ENCODE data around the gene TPSG1. TPM values are rescaled to one million over a fixed set of nuclear protein-coding genes. Genes with fewer than 3 reads are reported as not detected.

The TPSG1 gene
- total and polyA plus RNA-seq, 10 of the 15 experiments (the other 5 are each of a cell fraction or from before 2014, with no cell fraction given) = not detected

GRCh38 chr16:1214719-1215118 lies 10.3 kb downstream of the TPSG1 start:
- intact Hi-C loops (cut with micrococcal nuclease; ENCODE audit: unreplicated experiment) (no loop called here), in situ Hi-C loops (cut with MboI) (no loop called here)
- H4K20me1 ChIP-seq (ENCODE audit: control insufficient read depth, insufficient read depth) = no peaks in the 10 kb centered on the region
- RAD21 ChIA-PET (ENCODE audit: unreplicated experiment) = no interaction called here
- H3K4me1 ChIP-seq (ENCODE audit: control insufficient read depth, insufficient read depth, low read length) = no peaks in the 10 kb centered on the region
- DNase-seq (ENCODE audit: low read depth, low spot score) (no peak), ATAC-seq (no peak), FAIRE-seq (no peak)
- CTCF ChIA-PET = no interaction called here
- SMC1A ChIA-PET (ENCODE audit: uncharacterized antibody, unreplicated experiment) = no interaction called here
- no peak overlapping the region for H2AFZ ChIP-seq (ENCODE audit: control insufficient read depth, low read depth, low read length)
- H3K36me3 ChIP-seq (ENCODE audit: control insufficient read depth in 2 of 2, insufficient read depth in 2 of 2, low read length in 1 of 2) = no peaks in the 10 kb centered on the region
- no peaks in the 10 kb centered on the region for H3K79me2 ChIP-seq (ENCODE audit: control insufficient read depth, insufficient read depth, low read length)
- H3K27ac ChIP-seq (ENCODE audit: control insufficient read depth, insufficient read depth) = no peak overlapping the region
- H3K9ac ChIP-seq (ENCODE audit: control insufficient read depth, insufficient read depth, low read length) = no peak overlapping the region
- H3K4me3 ChIP-seq = no peak overlapping the region
- POLR2A ChIA-PET = no interaction called here
- TF ChIP-seq JUND (IDR thresholded peaks at IDR 0.05; ENCODE audit: low read depth, low read length) (no peak), TBL1XR1 (IDR thresholded peaks at IDR 0.05; ENCODE audit: low read depth, low read length) (no peak), ZZZ3 (IDR thresholded peaks at IDR 0.05; ENCODE audit: control insufficient read depth, insufficient read length, low read depth) (no peak), RB1 (IDR thresholded peaks at IDR 0.05; ENCODE audit: borderline replicate concordance) (no peak), NFYB (IDR thresholded peaks at IDR 0.05; ENCODE audit: insufficient read depth, low read depth, low read length) (no peak)
- no peaks in the 10 kb centered on the region for H3K27me3 ChIP-seq (replicated peaks in 1 of 2; ENCODE audit: control insufficient read depth in 2 of 2, insufficient read depth in 2 of 2, low read length in 1 of 2)
- WGBS (ENCODE audit: insufficient coverage, insufficient replicate concordance, low lambda C conversion rate, missing lambda C conversion rate) = 55% methylated on average over 15 of the region's 16 CpGs
- H3K4me2 ChIP-seq (ENCODE audit: control insufficient read depth, insufficient read depth) = no peak overlapping the region
- no TSS peak for BruUV-seq (replicated peaks)
- no peaks in the 10 kb centered on the region for H3K9me3 ChIP-seq (replicated peaks; ENCODE audit: control insufficient read depth, insufficient read depth, low read length)

GRCh38 chr16:1213796-1214372 lies 11.2 kb downstream of the TPSG1 start:
- H3K9ac ChIP-seq (ENCODE audit: control insufficient read depth, insufficient read depth, low read length) = no peak overlapping the region
- ChIA-PET SMC1A (ENCODE audit: uncharacterized antibody, unreplicated experiment) (no interaction called here), RAD21 (ENCODE audit: unreplicated experiment) (no interaction called here), CTCF (no interaction called here), POLR2A (no interaction called here)
- no peak for FAIRE-seq
- no peak overlapping the region for H2AFZ ChIP-seq (ENCODE audit: control insufficient read depth, low read depth, low read length)
- H3K27me3 ChIP-seq (replicated peaks in 1 of 2; ENCODE audit: control insufficient read depth in 2 of 2, insufficient read depth in 2 of 2, low read length in 1 of 2) = no peaks in the 10 kb centered on the region
- no peak overlapping the region for H3K4me3 ChIP-seq
- WGBS (ENCODE audit: insufficient coverage, insufficient replicate concordance, low lambda C conversion rate, missing lambda C conversion rate) = 62% methylated on average over 24 of the region's 25 CpGs
- no TSS peak for BruUV-seq (replicated peaks)
- intact Hi-C loops (cut with micrococcal nuclease; ENCODE audit: unreplicated experiment) (no loop called here), in situ Hi-C loops (cut with MboI) (no loop called here)
- no peaks in the 10 kb centered on the region for H3K36me3 ChIP-seq (ENCODE audit: control insufficient read depth in 2 of 2, insufficient read depth in 2 of 2, low read length in 1 of 2)
- no peaks in the 10 kb centered on the region for H3K9me3 ChIP-seq (replicated peaks; ENCODE audit: control insufficient read depth, insufficient read depth, low read length)
- no peaks in the 10 kb centered on the region for H3K79me2 ChIP-seq (ENCODE audit: control insufficient read depth, insufficient read depth, low read length)
- ATAC-seq = no peak
- no peak for TF ChIP-seq SMC3 (IDR thresholded peaks at IDR 0.05; ENCODE audit: borderline replicate concordance, low read length)
- TF ChIP-seq ZBTB33 (IDR thresholded peaks at IDR 0.05) = no peak
- TF ChIP-seq USF2 (IDR thresholded peaks at IDR 0.05; ENCODE audit: borderline replicate concordance, low read depth, low read length) = no peak
- no peak for TF ChIP-seq SIN3A (IDR thresholded peaks at IDR 0.05; ENCODE audit: low read depth, low read length)
- TF ChIP-seq POLR2AphosphoS5 (IDR thresholded peaks at IDR 0.05; ENCODE audit: low read length) = no peak
- H3K27ac ChIP-seq (ENCODE audit: control insufficient read depth, insufficient read depth) = no peak overlapping the region
- H4K20me1 ChIP-seq (ENCODE audit: control insufficient read depth, insufficient read depth) = no peaks in the 10 kb centered on the region
- no peaks in the 10 kb centered on the region for H3K4me1 ChIP-seq (ENCODE audit: control insufficient read depth, insufficient read depth, low read length)
- H3K4me2 ChIP-seq (ENCODE audit: control insufficient read depth, insufficient read depth) = no peak overlapping the region
- DNase-seq (ENCODE audit: low read depth, low spot score) = no peak

All from GM12878 (cell line).